NCI-H446 treated with DMSO at 0.1 percent for 48 hours (cell line): ENCODE measurements around the gene RRM1.
A peak's percentile ranks its signal among the peaks of the same experiment; 100 is the strongest.
"Not testable (repeated sequence)": the region's sequence is repeated elsewhere in the genome, so short reads cannot be mapped to it uniquely, and the experiment has no call there.

Source experiments
- DNase-seq: peaks from one replicate; lab custom pipeline; 2025; lab: John Stamatoyannopoulos, UW

The RRM1 gene

DNA sequence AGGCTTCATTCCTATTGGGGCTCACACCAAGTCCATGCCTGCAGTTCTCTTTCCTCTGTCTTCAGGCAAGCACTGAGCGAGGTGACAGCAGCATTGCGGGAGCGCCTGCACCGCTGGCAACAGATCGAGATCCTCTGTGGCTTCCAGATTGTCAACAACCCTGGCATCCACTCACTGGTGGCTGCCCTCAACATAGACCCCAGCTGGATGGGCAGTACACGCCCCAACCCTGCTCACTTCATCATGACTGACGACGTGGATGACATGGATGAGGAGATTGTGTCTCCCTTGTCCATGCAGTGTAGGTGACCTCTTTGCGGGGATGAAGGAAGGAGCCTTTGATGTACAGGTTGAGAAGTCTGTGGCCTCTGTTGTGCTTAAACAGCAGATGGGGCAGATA is 11.4 kb upstream of the RRM1 start:
- no peak for DNase-seq

DNA sequence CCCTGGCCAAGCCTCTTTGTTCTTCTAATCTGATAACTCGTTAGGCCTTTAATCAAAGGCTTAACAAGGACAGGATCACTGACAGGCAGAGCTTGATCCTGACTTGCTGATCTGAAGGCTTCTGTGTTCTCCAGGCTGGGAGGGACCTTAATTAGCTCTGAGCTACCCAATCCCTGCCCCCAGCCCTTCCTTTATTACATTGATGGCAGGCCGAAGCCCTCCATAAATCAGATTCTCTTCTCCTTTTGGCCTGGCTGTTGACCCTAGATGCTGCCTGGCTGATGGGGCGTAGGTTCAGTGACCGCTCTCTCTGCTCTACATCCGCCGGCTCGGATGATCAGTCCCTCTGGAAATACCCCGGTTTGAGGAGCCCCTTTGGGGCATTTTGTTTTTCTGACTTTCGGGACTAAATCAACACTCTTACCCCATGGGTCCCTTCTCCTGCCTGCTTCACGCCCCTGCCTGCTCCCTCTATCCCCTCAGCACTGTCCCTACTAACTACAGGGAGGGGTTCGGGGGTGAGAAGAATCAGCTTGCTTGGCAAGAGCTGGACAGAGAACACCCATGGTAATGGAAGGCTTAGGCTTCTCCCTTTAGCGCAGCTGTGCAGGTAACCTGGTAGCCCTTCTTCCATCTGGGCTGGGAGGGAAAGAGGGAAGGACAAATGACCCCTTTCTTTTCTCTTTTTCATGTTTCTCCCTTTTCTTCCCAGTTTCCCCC is 10.0 kb upstream of the RRM1 start:
- no peak for DNase-seq

DNA sequence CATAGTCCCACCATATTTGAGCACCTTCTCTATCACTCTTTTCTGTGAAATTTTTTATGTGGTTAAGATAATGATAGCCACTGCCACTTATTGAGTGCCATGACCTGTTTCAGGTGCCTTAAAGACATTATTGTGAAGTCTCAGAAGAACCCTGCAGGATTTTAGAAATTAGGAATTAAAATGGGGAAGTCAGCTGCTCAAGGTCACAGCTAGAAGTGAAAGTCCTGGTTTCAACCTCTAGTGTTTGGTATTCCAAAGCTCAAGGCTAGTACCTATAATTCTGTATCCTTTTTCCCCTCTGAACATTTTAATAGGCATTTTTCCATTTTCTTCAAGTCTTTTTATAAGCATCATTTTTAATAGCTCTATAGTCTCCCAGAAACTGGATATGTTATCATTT is 9.0 kb upstream of the RRM1 start:
- DNase-seq: no peak

- DNase-seq: no peak
Measured at GRCh38 chr11:4086575-4087353, 7.8 kb upstream of the RRM1 start.

- no peak for DNase-seq
Measured at GRCh38 chr11:4087551-4087950, 7.0 kb upstream of the RRM1 start.

GRCh38 chr11:4090258-4090657 is 4.3 kb upstream of the RRM1 start:
- DNase-seq: no peak

DNA sequence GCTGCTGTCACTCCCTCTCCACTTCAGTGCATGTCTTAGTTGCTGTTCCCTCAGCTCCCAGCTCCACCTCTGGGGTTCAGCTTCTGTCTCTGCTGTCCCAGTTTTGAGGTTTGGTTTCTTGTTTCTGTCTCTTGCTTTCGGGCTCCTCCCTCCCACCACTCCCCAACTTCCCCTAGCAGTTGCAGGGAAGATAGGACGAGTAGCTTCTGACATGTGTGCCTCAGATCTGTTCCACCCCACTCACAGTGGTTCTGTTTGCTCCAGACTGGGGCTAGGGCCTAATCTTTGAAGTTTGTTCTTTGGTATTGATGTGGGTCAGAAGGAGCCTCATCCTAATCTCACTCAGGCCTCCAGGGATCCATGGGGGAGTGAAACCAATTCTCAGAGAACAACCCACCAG is 2.6 kb upstream of the RRM1 start:
- no peak for DNase-seq

- DNase-seq: no peak
Measured at GRCh38 chr11:4093519-4094347, 866 bp upstream of the RRM1 start.

- peak; percentile 15 for DNase-seq
Measured at GRCh38 chr11:4095509-4096230, 1.1 kb downstream of the RRM1 start.

DNA sequence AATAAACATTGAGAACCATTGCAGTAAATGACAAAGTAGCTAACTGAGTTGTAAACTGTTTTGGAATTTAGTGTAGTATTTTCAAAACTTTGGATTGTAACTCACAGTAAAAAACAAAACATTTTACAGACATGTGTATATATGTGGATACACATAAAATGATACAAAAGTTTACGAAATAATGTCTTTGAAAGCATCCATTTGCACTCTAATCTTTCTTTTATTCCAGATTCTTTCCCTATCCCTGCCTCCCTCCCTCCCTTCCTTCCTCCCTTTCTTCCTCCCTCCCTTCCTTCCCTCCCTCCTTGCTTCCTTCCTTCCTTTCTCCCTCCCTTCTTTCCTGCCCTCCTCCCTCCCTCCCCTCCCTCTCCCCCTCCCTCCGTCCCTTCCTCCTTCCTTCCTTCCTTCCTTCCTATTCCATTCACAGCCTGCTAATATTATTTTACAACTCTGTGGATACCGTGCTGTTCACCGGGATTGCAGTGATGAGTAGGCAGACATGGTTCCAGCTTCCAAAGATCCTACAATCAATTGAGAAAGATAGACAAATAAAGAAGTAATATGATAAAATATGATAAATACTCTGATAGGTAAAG is 3.5 kb downstream of the RRM1 start:
- DNase-seq: no peak

DNA sequence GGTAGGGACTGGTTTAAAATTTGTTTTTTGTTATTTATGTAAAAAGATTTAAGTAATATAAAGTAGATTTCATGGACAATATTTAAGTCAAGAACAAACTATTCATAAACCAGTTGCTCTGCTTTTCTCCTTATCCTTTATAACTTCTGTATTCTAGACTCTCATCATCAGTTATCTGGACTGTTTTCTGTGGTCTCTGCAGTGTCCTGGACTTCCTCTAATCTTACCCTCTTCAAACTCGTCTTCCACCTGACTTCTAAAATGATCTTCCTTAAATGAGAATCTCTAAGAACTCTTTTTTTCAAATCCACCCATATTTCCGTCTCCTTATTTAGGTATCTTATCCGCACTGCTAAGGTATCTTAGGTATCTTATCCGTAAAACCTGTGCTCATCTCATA is 8.1 kb downstream of the RRM1 start:
- no peak for DNase-seq

DNA sequence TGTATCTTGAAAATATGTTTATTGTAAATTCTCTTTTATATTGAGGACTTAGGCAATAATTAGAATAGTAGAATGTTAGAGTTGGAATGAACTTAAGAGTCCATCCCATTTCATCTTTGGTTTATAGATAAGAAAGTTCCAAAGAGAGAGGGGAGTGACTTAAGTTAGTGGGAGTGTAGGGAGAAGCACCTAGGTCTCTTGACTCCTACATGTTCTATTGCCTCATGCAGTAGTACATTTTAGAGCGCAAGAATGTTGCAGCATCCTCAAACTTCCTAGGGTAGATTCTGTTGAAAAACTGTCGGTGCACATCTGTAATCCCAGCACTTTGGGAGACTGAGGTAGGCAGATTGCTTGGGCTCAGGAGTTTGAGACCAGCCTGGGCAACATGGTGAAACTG is 8.7 kb downstream of the RRM1 start:
- no peak for DNase-seq

- no peak for DNase-seq
Measured at GRCh38 chr11:4105916-4106315, 11.3 kb downstream of the RRM1 start.

GRCh38 chr11:4111834-4112233 is 17.2 kb downstream of the RRM1 start:
- DNase-seq: no peak

- no peak for DNase-seq
Measured at GRCh38 chr11:4115128-4115527, 20.5 kb downstream of the RRM1 start.

DNA sequence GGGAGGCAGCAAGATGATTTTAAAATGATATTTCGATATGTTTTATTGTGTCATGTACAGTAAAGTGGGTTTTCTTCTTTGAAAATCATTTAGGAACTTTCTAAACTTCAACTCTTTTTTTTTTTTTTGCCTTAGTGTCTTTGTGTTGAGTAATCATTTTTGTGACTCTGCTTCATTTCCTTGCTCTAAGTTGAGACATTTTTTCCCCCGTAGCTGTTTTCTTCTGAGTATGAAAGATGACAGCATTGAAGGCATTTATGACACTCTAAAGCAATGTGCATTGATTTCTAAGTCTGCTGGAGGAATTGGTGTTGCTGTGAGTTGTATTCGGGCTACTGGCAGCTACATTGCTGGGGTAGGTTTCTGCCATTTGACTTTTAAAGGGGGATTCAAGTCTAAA is 23.5 kb downstream of the RRM1 start:
- no peak for DNase-seq

GRCh38 chr11:4123218-4123617 is 28.6 kb downstream of the RRM1 start:
- no peak for DNase-seq

- DNase-seq: no peak
Measured at GRCh38 chr11:4125141-4125540, 30.5 kb downstream of the RRM1 start.

DNA sequence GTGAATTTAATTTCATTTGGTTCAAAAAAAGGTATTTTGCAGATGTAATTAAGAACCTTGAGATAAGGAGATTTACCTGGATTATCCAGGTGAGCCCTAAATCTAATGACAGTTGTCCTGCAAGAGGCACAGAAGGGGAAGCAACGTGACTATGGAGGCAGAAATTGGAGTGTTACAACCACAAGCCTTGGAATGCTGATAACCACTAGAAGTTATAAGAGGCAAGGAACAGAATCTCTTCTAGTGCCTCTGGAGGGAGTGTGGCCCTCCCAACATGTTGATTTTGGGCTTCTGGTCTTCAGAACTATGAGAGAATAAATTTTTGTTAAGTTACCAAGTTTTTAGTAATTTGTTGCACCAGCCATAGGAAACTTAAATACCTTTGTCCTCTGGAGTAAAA is 32.8 kb downstream of the RRM1 start:
- no peak for DNase-seq

- not testable (repeated sequence) for DNase-seq
Measured at GRCh38 chr11:4130219-4130618, 35.6 kb downstream of the RRM1 start.

- DNase-seq: no peak
Measured at GRCh38 chr11:4134806-4135205, 40.2 kb downstream of the RRM1 start.

- no peak for DNase-seq
Measured at GRCh38 chr11:4138497-4138896, 43.9 kb downstream of the RRM1 start.
